A549 (cell line): Measurements from ENCODE around the gene GFER. TPM values are rescaled to one million over a fixed set of nuclear protein-coding genes. Genes with fewer than 3 reads are reported as not detected.
A peak's percentile ranks its signal among the peaks of the same experiment; 100 is the strongest.

Experiments
- ATAC-seq, 2 experiments: fragments of 200-7000 bp in 1 of 2; fragments of >200 bp in 1 of 2; cut with Nextera tagmentation in 1 of 2; cut with Tn5 transposase in 1 of 2; 3 replicates each; pipeline versions ENCODE4 v1.8.0 to v1.9.1; 2018 to 2020; ENCODE audit warnings: mild to moderate bottlenecking in 1 of 2, moderate library complexity in 1 of 2
- CTCF ChIA-PET: fragments of 300-600 bp; sonication (Branson Sonifier 250); formaldehyde crosslinking; extraction: SDS; loops from one replicate; lab custom pipeline; 2021; ENCODE audit warnings: antibody characterized with exemption, inconsistent platforms; lab: Yijun Ruan, JAX
- POLR2A ChIA-PET: fragments of 350-600 bp; formaldehyde crosslinking; extraction: SDS; loops from one replicate; lab custom pipeline; 2021; ENCODE audit warnings: antibody characterized with exemption, inconsistent platforms; lab: Yijun Ruan, JAX
- DNase-seq, 2 experiments: peaks; one replicate each; pipeline versions ENCODE4 v3.0.0 to v3.0.0-alpha.2; 2011 to 2016; ENCODE audit warnings: low read depth in 1 of 2, low spot score in 1 of 2
- FAIRE-seq: peaks from 2 replicates; lab custom pipeline; 2011; peaks lifted over from hg19 to GRCh38; lab: Jason Lieb, UNC
- H3K27ac ChIP-seq, 2 experiments: fragments of >200 bp; sonication (Bioruptor Twin); formaldehyde crosslinking; 3 replicates each; pipeline ENCODE4 v1.5.1; 2016 to 2017
- H3K4me1 ChIP-seq: fragments of >200 bp; sonication (Bioruptor Twin); formaldehyde crosslinking; 3 replicates; pipeline ENCODE4 v1.6.1; 2016
- H3K4me2 ChIP-seq: fragments of >200 bp; sonication (Bioruptor Twin); formaldehyde crosslinking; 3 replicates; pipeline ENCODE4 v1.6.1; 2016
- H3K4me3 ChIP-seq: fragments of >200 bp; sonication (Bioruptor Twin); formaldehyde crosslinking; 3 replicates; pipeline ENCODE4 v1.5.1; 2016
- H3K9me3 ChIP-seq: fragments of >200 bp; sonication (Bioruptor Twin); formaldehyde crosslinking; 3 replicates; pipeline ENCODE4 v1.6.1; 2016
- BCL3 ChIP-seq: fragments of >200 bp; sonication (Bioruptor Twin); formaldehyde crosslinking; IDR thresholded peaks from 3 replicates; pipeline ENCODE4 v1.6.1; 2016
- CBX2 ChIP-seq: fragments of 200-600 bp; sonication (generic); IDR thresholded peaks from 2 replicates; pipeline ENCODE4 v1.6.1; 2016; ENCODE audit warnings: low read depth, mild to moderate bottlenecking, borderline replicate concordance
- CEBPB ChIP-seq, 2 experiments: fragments of >200 bp in 1 of 2; sonication (Bioruptor Twin) in 1 of 2; formaldehyde crosslinking in 1 of 2; IDR thresholded peaks; 2 replicates each; pipeline ENCODE4 v1.6.1; 2012 to 2016
- CHD2 ChIP-seq: fragments of 150-350 bp; IDR thresholded peaks from 2 replicates; pipeline ENCODE4 v1.6.1; 2014; ENCODE audit warnings: low read length; ENCODE audit not compliant: partially characterized antibody
- CHD4 ChIP-seq: fragments of 200-600 bp; sonication (generic); IDR thresholded peaks from 2 replicates; pipeline ENCODE4 v1.6.1; 2016; ENCODE audit warnings: antibody characterized with exemption, mild to moderate bottlenecking, borderline replicate concordance
- FOSB ChIP-seq: fragments of 250-450 bp; sonication (Bioruptor Pico); IDR thresholded peaks from 2 replicates; pipeline ENCODE4 v1.5.0; 2020; ENCODE audit warnings: mild to moderate bottlenecking, moderate library complexity
- FOSL2 ChIP-seq, 2 experiments: fragments of 450-650 bp in 1 of 2; fragments of >200 bp in 1 of 2; sonication (Bioruptor Twin) in 1 of 2; formaldehyde crosslinking; IDR thresholded peaks; 2 replicates each; pipeline versions ENCODE4 v1.5.0 to v1.6.1; 2016 to 2020; ENCODE audit warnings: mild to moderate bottlenecking in 1 of 2, moderate library complexity in 1 of 2
- FOXS1 ChIP-seq: fragments of 250-450 bp; sonication (Bioruptor Pico); IDR thresholded peaks from 2 replicates; pipeline ENCODE4 v1.5.0; 2020; ENCODE audit warnings: mild to moderate bottlenecking, moderate library complexity
- GATA3 ChIP-seq: IDR thresholded peaks from 2 replicates; pipeline ENCODE4 v1.6.1; 2012; ENCODE audit warnings: borderline replicate concordance
- HES2 ChIP-seq: fragments of >200 bp; sonication (Bioruptor Twin); formaldehyde crosslinking; IDR thresholded peaks from 2 replicates; pipeline ENCODE4 v1.6.1; 2016
- HOXA7 ChIP-seq: fragments of 250-450 bp; sonication (Bioruptor Pico); IDR thresholded peaks from 2 replicates; pipeline ENCODE4 v1.5.0; 2020; ENCODE audit warnings: mild to moderate bottlenecking, moderate library complexity
- HOXB13 ChIP-seq: fragments of 250-450 bp; sonication (Bioruptor Pico); IDR thresholded peaks from 2 replicates; pipeline ENCODE4 v1.5.0; 2020; ENCODE audit warnings: low read depth, mild to moderate bottlenecking, moderate library complexity
- JUN ChIP-seq, 2 experiments: fragments of >200 bp; sonication (Bioruptor Twin); formaldehyde crosslinking; IDR thresholded peaks; 2 replicates in 1 of 2; 3 replicates in 1 of 2; pipeline ENCODE4 v1.6.1; 2016 to 2017
- MAFK ChIP-seq: fragments of 450-650 bp; IDR thresholded peaks from 2 replicates; pipeline ENCODE4 v1.6.1; 2014; ENCODE audit not compliant: partially characterized antibody
- MAX ChIP-seq: IDR thresholded peaks from 2 replicates; pipeline ENCODE4 v1.6.1; 2012
- MAZ ChIP-seq: fragments of 150-350 bp; IDR thresholded peaks from 2 replicates; pipeline ENCODE4 v1.6.1; 2014; ENCODE audit warnings: antibody characterized with exemption, low read depth, low read length, borderline replicate concordance
- MYC ChIP-seq: IDR thresholded peaks from 2 replicates; pipeline ENCODE4 v1.6.1; 2012; ENCODE audit warnings: mild to moderate bottlenecking, inconsistent platforms, low read length, improper control_type of control experiment, borderline replicate concordance
- PHF8 ChIP-seq: fragments of 200-600 bp; sonication (generic); IDR thresholded peaks from 2 replicates; pipeline ENCODE4 v1.6.1; 2016; ENCODE audit warnings: low read depth, mild to moderate bottlenecking, antibody characterized with exemption, moderate library complexity, borderline replicate concordance
- POLR2A ChIP-seq: IDR thresholded peaks from 2 replicates; pipeline ENCODE4 v1.6.1; 2012; ENCODE audit warnings: mild to moderate bottlenecking, low read length
- POLR2AphosphoS2 ChIP-seq: conservative IDR thresholded peaks from 2 replicates; pipeline ENCODE4 v1.6.1; 2012; ENCODE audit warnings: low read length, improper control_type of control experiment, inconsistent platforms
- RAD21 ChIP-seq, 2 experiments: fragments of >200 bp in 1 of 2; sonication (Bioruptor Twin) in 1 of 2; formaldehyde crosslinking in 1 of 2; IDR thresholded peaks in 1 of 2; conservative IDR thresholded peaks in 1 of 2; 2 replicates in 1 of 2; 3 replicates in 1 of 2; pipeline ENCODE4 v1.6.1; 2012 to 2018; ENCODE audit warnings: inconsistent platforms in 1 of 2
- RNF2 ChIP-seq: fragments of 200-600 bp; sonication (generic); IDR thresholded peaks from 2 replicates; pipeline ENCODE4 v1.6.1; 2016; ENCODE audit warnings: low read depth, mild to moderate bottlenecking, antibody characterized with exemption, moderate library complexity, borderline replicate concordance
- SMC3 ChIP-seq: fragments of >200 bp; sonication (Bioruptor Twin); formaldehyde crosslinking; IDR thresholded peaks from 3 replicates; pipeline ENCODE4 v1.6.1; 2018; ENCODE audit warnings: inconsistent platforms
- SREBF2 ChIP-seq: fragments of 450-650 bp; IDR thresholded peaks from 2 replicates; pipeline ENCODE4 v1.6.1; 2014; ENCODE audit warnings: mild to moderate bottlenecking, moderate library complexity
- ZFP36 ChIP-seq: fragments of 450-650 bp; IDR thresholded peaks from 2 replicates; pipeline ENCODE4 v1.6.1; 2014; ENCODE audit warnings: borderline replicate concordance; ENCODE audit not compliant: partially characterized antibody
- WGBS: methylation state at CpG from one replicate; pipeline ENCODE4 v1.1.6; 2017; ENCODE audit errors: missing lambda C conversion rate; 5-methylcytosine and 5-hydroxymethylcytosine counted together
- polyA plus RNA-seq, 4 experiments: library from polyadenylated mRNA; depleted of rRNA in 3 of 4; stranded (reverse); fragments of >200 nt; fragmentation: RNase III in 1 of 4; extraction: RNeasy Plus Mini Kit Qiagen cat#74134 plus additional on column Dnase treatment in 1 of 4; gene quantifications; 2 replicates in 3 of 4; 3 replicates in 1 of 4; pipeline ENCODE4 v1.2.3, GENCODE V29; 2011 to 2017
- TF ChIP-seq, protein P1 (sequence below): fragments of >200 bp; sonication (Bioruptor Twin); formaldehyde crosslinking; IDR thresholded peaks from 3 replicates; pipeline ENCODE4 v1.5.1; 2016
- TF ChIP-seq, protein P2 (sequence below): IDR thresholded peaks from 2 replicates; pipeline ENCODE4 v1.6.1; 2012
- TF ChIP-seq, protein P3 (sequence below): IDR thresholded peaks from 2 replicates; pipeline ENCODE4 v1.6.1; 2012; ENCODE audit warnings: low read depth, borderline replicate concordance

GFER gene
- polyA plus RNA-seq, 2 of the 4 experiments (the other 2 are of a cell fraction), result 12.9 to 33.9 TPM

DNA sequence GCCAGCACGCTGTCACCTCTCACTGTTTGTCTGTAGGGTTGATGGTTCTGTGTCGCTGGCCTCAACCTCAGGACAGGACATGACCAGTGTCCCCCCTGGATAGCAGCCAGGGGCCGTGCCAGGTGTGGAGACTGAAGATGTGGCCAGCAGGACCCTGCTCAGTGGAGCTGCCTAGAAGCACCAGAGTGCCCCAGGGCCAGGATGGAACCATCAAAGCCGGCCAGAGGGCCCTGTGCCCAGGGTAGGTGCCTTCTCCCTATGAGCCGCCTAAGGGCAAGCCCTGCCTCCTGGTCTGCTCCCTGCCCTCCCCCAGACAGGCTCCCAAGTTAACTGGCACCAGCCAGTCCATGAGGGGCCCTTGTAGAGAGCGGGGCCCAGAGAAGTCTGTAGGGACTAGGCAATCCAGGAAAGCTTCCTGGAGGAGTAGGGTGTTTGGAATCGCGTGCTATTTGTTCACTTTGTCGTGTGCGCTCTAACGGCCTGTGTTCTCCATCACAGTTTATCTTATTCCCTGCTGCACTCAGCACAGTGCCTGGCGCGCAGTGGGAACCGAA lies 25.2 kb upstream of the GFER start:
- DNase-seq (no peak), FAIRE-seq (no peak), ATAC-seq (peak; percentile 1 to 3; a peak in 4 of 6 replicates)
- Histone ChIP-seq H3K4me2 (peak overlapping the region; percentile 94), H3K4me3 (0 out of 3 replicates have a peak overlapping the region, but pooled peaks have one; percentile 88), H3K9me3 (no peaks in the 10 kb centered on the region), H3K27ac (peak overlapping the region; percentile 63 to 97; a peak in 5 of 6 replicates), H3K4me1 (peaks cover 30% of the 10 kb centered on the region)
- TF ChIP-seq ZFP36 (peak; percentile 94), POLR2AphosphoS2 (no peak)
- POLR2A ChIA-PET, result no interaction called here
- CTCF ChIA-PET, result interaction anchor here (0.6 to 3.0 kb wide), 7 partner anchors 8 to 182 kb away, joined by 3 to 8 read pairs (median 5); partner anchors contain the start of genes GFER and MSRB1
- WGBS, result 40% methylated on average over 10 of the region's 14 CpGs

GRCh38 chr16:1959269-1960039 lies 24.5 kb upstream of the GFER start, which contains the start of gene NDUFB10:
NDUFB10 (plus strand) TSS chr16:1959538; CDS start chr16:1959625, 87 bp downstream.
- CTCF ChIA-PET, result interaction anchor here (0.6 to 3.0 kb wide), 9 partner anchors 9 to 181 kb away, joined by 3 to 9 read pairs (median 5); partner anchors contain the start of gene TBL3
- Histone ChIP-seq H3K4me1 (peaks cover 30% of the 10 kb centered on the region), H3K4me2 (peak within 1 kb of the TSS; percentile 94), H3K4me3 (peak within 1 kb of the TSS; percentile 88), H3K9me3 (no peaks in the 10 kb centered on the region), H3K27ac (peak within 1 kb of the TSS; percentile 92 to 97)
- POLR2A ChIA-PET, result interaction anchor here (0.6 to 1.4 kb wide), 2 partner anchors 84 to 177 kb away, joined by 3 to 5 read pairs; partner anchors contain the start of genes NUBP2 and SPSB3
- WGBS, result under 1% methylated on average over 22 of the region's 79 CpGs
- ATAC-seq (peak; percentile 68 to 83), FAIRE-seq (no peak), DNase-seq (peak; percentile 76 to 94)
- peak; percentile 72; the same call in 1 of the 2 replicates for TF ChIP-seq MAX
- TF ChIP-seq CEBPB (IDR thresholded peaks at IDR 0.05), result no peak
- TF ChIP-seq FOSL2 (IDR thresholded peaks at IDR 0.05), result no peak
- TF ChIP-seq FOSL2 (CRISPR knock-in tag; IDR thresholded peaks at IDR 0.05), result no peak
- no peak for TF ChIP-seq MAFK
- TF ChIP-seq SMC3, result peak; percentile 78
- TF ChIP-seq JUN (IDR thresholded peaks at IDR 0.05), result peak; percentile 76 to 87; a peak in 4 of 5 replicates
- no peak for TF ChIP-seq SREBF2
- no peak for TF ChIP-seq HOXA7 (CRISPR knock-in tag)
- no peak for TF ChIP-seq FOXS1 (CRISPR knock-in tag)
- no peak for TF ChIP-seq MAZ
- TF ChIP-seq, protein P1, sequence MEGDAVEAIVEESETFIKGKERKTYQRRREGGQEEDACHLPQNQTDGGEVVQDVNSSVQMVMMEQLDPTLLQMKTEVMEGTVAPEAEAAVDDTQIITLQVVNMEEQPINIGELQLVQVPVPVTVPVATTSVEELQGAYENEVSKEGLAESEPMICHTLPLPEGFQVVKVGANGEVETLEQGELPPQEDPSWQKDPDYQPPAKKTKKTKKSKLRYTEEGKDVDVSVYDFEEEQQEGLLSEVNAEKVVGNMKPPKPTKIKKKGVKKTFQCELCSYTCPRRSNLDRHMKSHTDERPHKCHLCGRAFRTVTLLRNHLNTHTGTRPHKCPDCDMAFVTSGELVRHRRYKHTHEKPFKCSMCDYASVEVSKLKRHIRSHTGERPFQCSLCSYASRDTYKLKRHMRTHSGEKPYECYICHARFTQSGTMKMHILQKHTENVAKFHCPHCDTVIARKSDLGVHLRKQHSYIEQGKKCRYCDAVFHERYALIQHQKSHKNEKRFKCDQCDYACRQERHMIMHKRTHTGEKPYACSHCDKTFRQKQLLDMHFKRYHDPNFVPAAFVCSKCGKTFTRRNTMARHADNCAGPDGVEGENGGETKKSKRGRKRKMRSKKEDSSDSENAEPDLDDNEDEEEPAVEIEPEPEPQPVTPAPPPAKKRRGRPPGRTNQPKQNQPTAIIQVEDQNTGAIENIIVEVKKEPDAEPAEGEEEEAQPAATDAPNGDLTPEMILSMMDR, result peak; percentile 86
- TF ChIP-seq RAD21 (conservative IDR thresholded peaks at IDR 0.05 in 1 of 2, IDR thresholded peaks at IDR 0.05 in 1 of 2), result peak in 1 of 2 experiments; percentile 60; a peak in 4 of 5 replicates
- peak; percentile 97 for TF ChIP-seq POLR2A
- peak; percentile 93 for TF ChIP-seq BCL3
- peak; percentile 86; the same call in 1 of the 2 replicates for TF ChIP-seq PHF8
- no peak for TF ChIP-seq HOXB13 (CRISPR knock-in tag)
- TF ChIP-seq, protein P2, sequence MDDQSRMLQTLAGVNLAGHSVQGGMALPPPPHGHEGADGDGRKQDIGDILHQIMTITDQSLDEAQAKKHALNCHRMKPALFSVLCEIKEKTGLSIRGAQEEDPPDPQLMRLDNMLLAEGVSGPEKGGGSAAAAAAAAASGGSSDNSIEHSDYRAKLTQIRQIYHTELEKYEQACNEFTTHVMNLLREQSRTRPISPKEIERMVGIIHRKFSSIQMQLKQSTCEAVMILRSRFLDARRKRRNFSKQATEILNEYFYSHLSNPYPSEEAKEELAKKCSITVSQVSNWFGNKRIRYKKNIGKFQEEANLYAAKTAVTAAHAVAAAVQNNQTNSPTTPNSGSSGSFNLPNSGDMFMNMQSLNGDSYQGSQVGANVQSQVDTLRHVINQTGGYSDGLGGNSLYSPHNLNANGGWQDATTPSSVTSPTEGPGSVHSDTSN, result no peak
- TF ChIP-seq FOSB (CRISPR knock-in tag), result no peak
- TF ChIP-seq, protein P3, sequence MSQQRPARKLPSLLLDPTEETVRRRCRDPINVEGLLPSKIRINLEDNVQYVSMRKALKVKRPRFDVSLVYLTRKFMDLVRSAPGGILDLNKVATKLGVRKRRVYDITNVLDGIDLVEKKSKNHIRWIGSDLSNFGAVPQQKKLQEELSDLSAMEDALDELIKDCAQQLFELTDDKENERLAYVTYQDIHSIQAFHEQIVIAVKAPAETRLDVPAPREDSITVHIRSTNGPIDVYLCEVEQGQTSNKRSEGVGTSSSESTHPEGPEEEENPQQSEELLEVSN, result no peak
- no peak for TF ChIP-seq CBX2
- no peak; the same call in 1 of the 2 replicates for TF ChIP-seq MYC
- no peak for TF ChIP-seq CHD2
- TF ChIP-seq RNF2, result no peak
- TF ChIP-seq HES2, result no peak
- no peak; the same call in 1 of the 2 replicates for TF ChIP-seq GATA3
- no peak for TF ChIP-seq CHD4
